ENCODE data around the gene TMEM214.
A peak's percentile ranks its signal among the peaks of the same experiment; 100 is the strongest.

TMEM214 gene

DNA sequence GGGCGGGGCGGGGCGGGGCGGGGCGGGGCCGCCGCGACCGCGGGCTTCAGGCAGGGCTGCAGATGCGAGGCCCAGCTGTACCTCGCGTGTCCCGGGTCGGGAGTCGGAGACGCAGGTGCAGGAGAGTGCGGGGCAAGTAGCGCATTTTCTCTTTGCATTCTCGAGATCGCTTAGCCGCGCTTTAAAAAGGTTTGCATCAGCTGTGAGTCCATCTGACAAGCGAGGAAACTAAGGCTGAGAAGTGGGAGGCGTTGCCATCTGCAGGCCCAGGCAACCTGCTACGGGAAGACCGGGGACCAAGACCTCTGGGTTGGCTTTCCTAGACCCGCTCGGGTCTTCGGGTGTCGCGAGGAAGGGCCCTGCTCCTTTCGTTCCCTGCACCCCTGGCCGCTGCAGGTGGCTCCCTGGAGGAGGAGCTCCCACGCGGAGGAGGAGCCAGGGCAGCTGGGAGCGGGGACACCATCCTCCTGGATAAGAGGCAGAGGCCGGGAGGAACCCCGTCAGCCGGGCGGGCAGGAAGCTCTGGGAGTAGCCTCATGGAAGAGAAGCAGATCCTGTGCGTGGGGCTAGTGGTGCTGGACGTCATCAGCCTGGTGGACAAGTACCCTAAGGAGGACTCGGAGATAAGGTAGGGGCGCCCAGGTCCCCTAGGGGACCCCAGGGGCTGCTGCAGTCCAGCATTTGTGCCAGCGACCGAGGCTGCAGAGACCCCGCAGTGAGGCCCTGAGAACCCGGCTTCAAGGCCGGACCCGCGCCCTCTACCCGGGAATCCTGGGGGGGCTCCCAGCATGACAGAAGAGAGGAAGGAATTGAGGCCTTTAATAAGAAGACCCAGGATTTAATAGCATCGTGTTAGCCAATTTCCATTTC, 54.2 kb downstream of the TMEM214 start, which contains the start of gene KHK:
Gene KHK (plus strand): TSS at position 49 of the 870 bp plus-strand sequence. CDS start 488 bp downstream, at position 537.
- DNase-seq = peak; percentile 72

GRCh38 chr2:27087823-27088410, 55.2 kb downstream of the TMEM214 start:
- DNase-seq = no peak

GRCh38 chr2:27088634-27089033, 55.9 kb downstream of the TMEM214 start:
- DNase-seq = no peak

DNA sequence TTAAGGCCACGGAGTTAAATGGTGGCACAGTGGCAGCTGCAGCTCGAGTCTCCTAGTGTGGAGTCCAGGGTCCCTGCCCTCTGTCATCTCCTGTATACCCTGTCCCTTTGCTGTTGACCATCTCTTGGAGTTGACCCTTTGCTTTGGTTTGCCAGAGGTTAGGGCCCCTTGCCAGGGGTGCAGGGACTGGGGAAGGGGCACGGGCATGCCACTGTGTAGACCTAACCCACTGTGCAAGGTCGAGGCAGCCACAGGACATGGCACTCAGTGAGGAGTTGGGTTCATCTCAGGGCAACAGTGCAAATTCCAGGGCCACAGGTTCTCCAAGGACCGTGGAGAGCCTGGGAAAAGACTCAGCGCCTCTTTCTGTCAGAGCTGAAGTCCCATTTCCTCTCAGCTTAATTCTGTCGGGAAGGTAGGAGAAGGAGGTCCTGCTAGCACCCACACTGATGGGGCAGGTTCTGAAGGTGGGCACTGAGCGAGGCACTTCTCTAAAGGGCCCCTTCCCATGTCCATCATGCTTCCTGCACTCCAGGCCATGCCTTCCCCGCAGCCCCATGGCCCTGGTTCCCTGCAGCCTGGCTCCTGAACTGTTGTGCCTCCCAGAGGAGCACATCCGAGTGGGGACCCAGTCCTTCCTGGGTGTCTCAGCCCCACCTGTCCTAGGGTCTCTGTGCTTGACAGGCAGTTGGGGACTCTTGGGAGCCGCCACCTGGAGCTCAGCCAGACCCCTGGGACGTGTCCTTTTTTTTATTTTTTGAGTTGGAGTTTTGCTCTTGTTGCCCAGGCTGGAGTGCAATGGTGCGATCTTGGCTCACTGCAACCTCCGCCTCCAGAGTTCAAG, 56.6 kb downstream of the TMEM214 start:
- DNase-seq = no peak
